Naive B cell (primary cell): ENCODE data around the gene ABCC6. TPM values are rescaled to one million over a fixed set of nuclear protein-coding genes. Genes with fewer than 3 reads are reported as not detected.
"Not testable (repeated sequence)": the region's sequence is repeated elsewhere in the genome, so short reads cannot be mapped to it uniquely, and the experiment has no call there.

Experiments
- ATAC-seq, 2 donors: fragments of 150-1000 bp; cut with Tn5 transposase; 2 replicates each; pipeline ENCODE4 v1.10.0; 2021; ENCODE audit warnings: low read depth in 2 of 2, mild to moderate bottlenecking in 2 of 2, moderate library complexity in 2 of 2
- DNase-seq: peaks from one replicate; pipeline ENCODE4 v3.0.0; 2022
- H3K27ac Mint-ChIP-seq, 6 donors: one replicate each; pipeline ENCODE4 v1.8.0; 2020 to 2022; ENCODE audit warnings: mild to moderate bottlenecking in 6 of 6, mixed read lengths in 6 of 6, moderate library complexity in 5 of 6, inconsistent platforms in 2 of 6
- H3K27me3 Mint-ChIP-seq, 3 donors: one replicate each; pipeline ENCODE4 v1.8.0; 2021 to 2022; ENCODE audit warnings: mixed read lengths in 3 of 3, mild to moderate bottlenecking in 1 of 3
- H3K36me3 Mint-ChIP-seq, 2 donors: one replicate each; pipeline ENCODE4 v1.8.0; 2020 to 2022; ENCODE audit warnings: mixed read lengths in 2 of 2, inconsistent platforms in 1 of 2, mild to moderate bottlenecking in 1 of 2
- H3K4me1 Mint-ChIP-seq, 3 donors: one replicate each; pipeline ENCODE4 v1.8.0; 2020 to 2022; ENCODE audit warnings: mixed read lengths in 3 of 3, inconsistent platforms in 1 of 3, mild to moderate bottlenecking in 1 of 3, moderate library complexity in 1 of 3
- H3K4me3 Mint-ChIP-seq, 8 donors: one replicate each; pipeline ENCODE4 v1.8.0; 2020 to 2022; ENCODE audit warnings: mild to moderate bottlenecking in 8 of 8, mixed read lengths in 8 of 8, moderate library complexity in 8 of 8, inconsistent platforms in 2 of 8
- H3K9me3 Mint-ChIP-seq, 7 donors: one replicate each; pipeline ENCODE4 v1.8.0; 2020 to 2022; ENCODE audit warnings: mixed read lengths in 7 of 7, mild to moderate bottlenecking in 5 of 7, inconsistent platforms in 2 of 7, moderate library complexity in 1 of 7
- polyA plus RNA-seq, 6 donors: library from polyadenylated mRNA; unstranded; fragments of 300-500 nt; fragmentation: Illumina TruSeq; gene quantifications; one replicate each; pipeline ENCODE4 v1.2.3, GENCODE V29; 2021; ENCODE audit warnings: low read depth in 6 of 6

The ABCC6 gene
- polyA plus RNA-seq, 6 donors from 2014 or later: 0.09 to 0.26 TPM; not detected in 4

GRCh38 chr16:16247439-16247838 lies 24.1 kb upstream of the ABCC6 start:
- H3K9me3 Mint-ChIP-seq, H3K27ac Mint-ChIP-seq, H3K4me1 Mint-ChIP-seq, H3K4me3 Mint-ChIP-seq, ATAC-seq, H3K36me3 Mint-ChIP-seq, DNase-seq, H3K27me3 Mint-ChIP-seq: not testable (repeated sequence)

GRCh38 chr16:16246578-16247262 lies 23.4 kb upstream of the ABCC6 start:
- H3K4me3 Mint-ChIP-seq, ATAC-seq, H3K36me3 Mint-ChIP-seq, H3K4me1 Mint-ChIP-seq, H3K27me3 Mint-ChIP-seq, H3K27ac Mint-ChIP-seq, H3K9me3 Mint-ChIP-seq, DNase-seq: not testable (repeated sequence)

GRCh38 chr16:16243886-16244285 lies 20.6 kb upstream of the ABCC6 start:
- DNase-seq, H3K9me3 Mint-ChIP-seq, H3K27me3 Mint-ChIP-seq, H3K36me3 Mint-ChIP-seq, H3K4me3 Mint-ChIP-seq, ATAC-seq, H3K4me1 Mint-ChIP-seq: not testable (repeated sequence)
- H3K27ac Mint-ChIP-seq: peak overlapping the region in 1 of 6 donors; percentile 29

GRCh38 chr16:16240667-16241066 lies 17.4 kb upstream of the ABCC6 start:
- H3K9me3 Mint-ChIP-seq: not testable (repeated sequence)

GRCh38 chr16:16237738-16238137 lies 14.4 kb upstream of the ABCC6 start:
- H3K27me3 Mint-ChIP-seq, H3K4me1 Mint-ChIP-seq, ATAC-seq, H3K9me3 Mint-ChIP-seq, H3K36me3 Mint-ChIP-seq, H3K4me3 Mint-ChIP-seq, H3K27ac Mint-ChIP-seq, DNase-seq: not testable (repeated sequence)

More at GRCh38 chr16:16240667-16241066, 17.4 kb upstream of the ABCC6 start:
- not testable (repeated sequence) for H3K27me3 Mint-ChIP-seq, H3K4me1 Mint-ChIP-seq, H3K27ac Mint-ChIP-seq, DNase-seq, H3K36me3 Mint-ChIP-seq, ATAC-seq, H3K4me3 Mint-ChIP-seq

- not testable (repeated sequence) for H3K36me3 Mint-ChIP-seq, H3K9me3 Mint-ChIP-seq, DNase-seq, H3K4me1 Mint-ChIP-seq, H3K4me3 Mint-ChIP-seq, ATAC-seq, H3K27me3 Mint-ChIP-seq, H3K27ac Mint-ChIP-seq
These were observed 13.8 kb upstream of the ABCC6 start for GRCh38 chr16:16237071-16237470.

GRCh38 chr16:16232692-16233061 lies 9.4 kb upstream of the ABCC6 start:
- not testable (repeated sequence) for H3K4me1 Mint-ChIP-seq, H3K27me3 Mint-ChIP-seq, DNase-seq, H3K36me3 Mint-ChIP-seq, H3K27ac Mint-ChIP-seq, H3K9me3 Mint-ChIP-seq
- H3K4me3 Mint-ChIP-seq: peak overlapping the region in 2 of 8 donors; percentile 82 to 88
- ATAC-seq: peak; percentile 35 to 39

- H3K4me1 Mint-ChIP-seq, H3K9me3 Mint-ChIP-seq, H3K36me3 Mint-ChIP-seq, H3K27ac Mint-ChIP-seq, H3K27me3 Mint-ChIP-seq, DNase-seq, ATAC-seq: not testable (repeated sequence)
- H3K4me3 Mint-ChIP-seq: peak overlapping the region in 4 of 8 donors; percentile 15 to 71 (median 23)
These were observed 458 bp upstream of the ABCC6 start for GRCh38 chr16:16223662-16224241.

- ATAC-seq, H3K27me3 Mint-ChIP-seq, H3K9me3 Mint-ChIP-seq, H3K36me3 Mint-ChIP-seq, H3K4me3 Mint-ChIP-seq, DNase-seq, H3K4me1 Mint-ChIP-seq, H3K27ac Mint-ChIP-seq: not testable (repeated sequence)
These were observed 1.9 kb downstream of the ABCC6 start for GRCh38 chr16:16221382-16221781.

GRCh38 chr16:16220449-16220848 lies 2.8 kb downstream of the ABCC6 start:
- ATAC-seq, DNase-seq, H3K4me3 Mint-ChIP-seq, H3K27me3 Mint-ChIP-seq, H3K36me3 Mint-ChIP-seq, H3K4me1 Mint-ChIP-seq, H3K9me3 Mint-ChIP-seq: not testable (repeated sequence)
- H3K27ac Mint-ChIP-seq: peak overlapping the region in 1 of 6 donors; percentile 10

- H3K27ac Mint-ChIP-seq, H3K36me3 Mint-ChIP-seq, DNase-seq, H3K4me1 Mint-ChIP-seq, ATAC-seq, H3K4me3 Mint-ChIP-seq, H3K9me3 Mint-ChIP-seq, H3K27me3 Mint-ChIP-seq: not testable (repeated sequence)
These were observed 4.5 kb downstream of the ABCC6 start for GRCh38 chr16:16218787-16219186.

GRCh38 chr16:16218349-16218748 lies 4.9 kb downstream of the ABCC6 start:
- not testable (repeated sequence) for H3K27me3 Mint-ChIP-seq, H3K36me3 Mint-ChIP-seq, H3K4me1 Mint-ChIP-seq

GRCh38 chr16:16213863-16214293 lies 9.4 kb downstream of the ABCC6 start:
- not testable (repeated sequence) for H3K4me3 Mint-ChIP-seq, H3K4me1 Mint-ChIP-seq, H3K27ac Mint-ChIP-seq, DNase-seq, H3K36me3 Mint-ChIP-seq, H3K27me3 Mint-ChIP-seq, ATAC-seq, H3K9me3 Mint-ChIP-seq

More at GRCh38 chr16:16218349-16218748, 4.9 kb downstream of the ABCC6 start:
- H3K9me3 Mint-ChIP-seq, DNase-seq, ATAC-seq, H3K27ac Mint-ChIP-seq, H3K4me3 Mint-ChIP-seq: not testable (repeated sequence)

GRCh38 chr16:16211404-16211803 lies 11.9 kb downstream of the ABCC6 start:
- H3K36me3 Mint-ChIP-seq, H3K4me3 Mint-ChIP-seq, H3K9me3 Mint-ChIP-seq, H3K27ac Mint-ChIP-seq, DNase-seq, H3K4me1 Mint-ChIP-seq, H3K27me3 Mint-ChIP-seq, ATAC-seq: not testable (repeated sequence)
